ENCODE data around the gene CYP11A1.

CYP11A1 gene

GRCh38 chr15:74312445-74313007 lies 54.9 kb downstream of the CYP11A1 start:
- TF ChIP-seq REST (IDR thresholded peaks at IDR 0.05; ENCODE audit: insufficient replicate concordance, low read depth) (no peak), SPI1 (IDR thresholded peaks at IDR 0.05; ENCODE audit: borderline replicate concordance, low read depth) (no peak), CTCF (IDR thresholded peaks at IDR 0.05; ENCODE audit: insufficient read depth, low read length) (no peak), POLR2AphosphoS5 (IDR thresholded peaks at IDR 0.05; ENCODE audit: low read depth) (no peak), GABPA (IDR thresholded peaks at IDR 0.05; ENCODE audit: low read depth) (no peak)
- Histone ChIP-seq H3K27me3 (ENCODE audit: insufficient read depth, poor library complexity, severe bottlenecking) (no peaks in the 10 kb centered on the region), H3K27ac (replicated peaks) (no peak overlapping the region), H3K4me3 (replicated peaks; ENCODE audit: insufficient read depth, low read length) (no peak overlapping the region)
- DNase-seq (ENCODE audit: low read depth in 1 of 2, low spot score in 1 of 2): no peak

GRCh38 chr15:74311734-74312444 lies 55.6 kb downstream of the CYP11A1 start:
- Histone ChIP-seq H3K27me3 (ENCODE audit: insufficient read depth, poor library complexity, severe bottlenecking) (no peaks in the 10 kb centered on the region), H3K27ac (replicated peaks) (no peak overlapping the region), H3K4me3 (replicated peaks; ENCODE audit: insufficient read depth, low read length) (no peak overlapping the region)
- no peak for TF ChIP-seq CTCF (IDR thresholded peaks at IDR 0.05; ENCODE audit: insufficient read depth, low read length)
- no peak for TF ChIP-seq POLR2AphosphoS5 (IDR thresholded peaks at IDR 0.05; ENCODE audit: low read depth)
- TF ChIP-seq GABPA (IDR thresholded peaks at IDR 0.05; ENCODE audit: low read depth): no peak
- TF ChIP-seq SPI1 (IDR thresholded peaks at IDR 0.05; ENCODE audit: borderline replicate concordance, low read depth): no peak
- TF ChIP-seq REST (IDR thresholded peaks at IDR 0.05; ENCODE audit: insufficient replicate concordance, low read depth): no peak
- DNase-seq (ENCODE audit: low read depth in 1 of 2, low spot score in 1 of 2): no peak

- Histone ChIP-seq H3K4me3 (replicated peaks; ENCODE audit: insufficient read depth, low read length) (no peak overlapping the region), H3K27ac (replicated peaks) (no peak overlapping the region), H3K27me3 (ENCODE audit: insufficient read depth, poor library complexity, severe bottlenecking) (no peaks in the 10 kb centered on the region)
- peak; percentile 57 for TF ChIP-seq CTCF (IDR thresholded peaks at IDR 0.05; ENCODE audit: insufficient read depth, low read length)
- no peak for TF ChIP-seq GABPA (IDR thresholded peaks at IDR 0.05; ENCODE audit: low read depth)
- DNase-seq (ENCODE audit: low read depth in 1 of 2, low spot score in 1 of 2): peak in 1 of 2 experiments; percentile 37
Measured at GRCh38 chr15:74307827-74308811, 59.3 kb downstream of the CYP11A1 start.

Measured in HL-60 (cell line).